Stimulated activated naive CD8-positive, alpha-beta T cell treated with anti-CD3 and anti-CD28 coated beads, Interleukin-15, amount 100 ng/mL, for 72 hours (primary cell): Measurements from ENCODE around the gene FOXC1.
A peak's percentile ranks its signal among the peaks of the same experiment; 100 is the strongest.

Experiments
- ATAC-seq: fragments of 150-1000 bp; cut with Tn5 transposase; 2 replicates; pipeline ENCODE4 v1.10.0; 2021; ENCODE audit warnings: mild to moderate bottlenecking, moderate library complexity
- DNase-seq, 2 donors: peaks; one replicate each; pipeline ENCODE4 v3.0.0; 2021 to 2022
- H3K27ac Mint-ChIP-seq, 2 donors: one replicate each; pipeline ENCODE4 v1.8.0; 2022; ENCODE audit warnings: mild to moderate bottlenecking in 2 of 2, mixed read lengths in 2 of 2, moderate library complexity in 2 of 2
- H3K27me3 Mint-ChIP-seq: one replicate; pipeline ENCODE4 v1.8.0; 2022; ENCODE audit warnings: mixed read lengths
- H3K4me1 Mint-ChIP-seq: one replicate; pipeline ENCODE4 v1.8.0; 2022; ENCODE audit warnings: mild to moderate bottlenecking, mixed read lengths
- H3K4me3 Mint-ChIP-seq, 2 donors: one replicate each; pipeline ENCODE4 v1.8.0; 2022; ENCODE audit warnings: mild to moderate bottlenecking in 2 of 2, mixed read lengths in 2 of 2, moderate library complexity in 1 of 2
- H3K9me3 Mint-ChIP-seq, 2 donors: one replicate each; pipeline ENCODE4 v1.8.0; 2022; ENCODE audit warnings: mixed read lengths in 2 of 2

Gene FOXC1

DNA sequence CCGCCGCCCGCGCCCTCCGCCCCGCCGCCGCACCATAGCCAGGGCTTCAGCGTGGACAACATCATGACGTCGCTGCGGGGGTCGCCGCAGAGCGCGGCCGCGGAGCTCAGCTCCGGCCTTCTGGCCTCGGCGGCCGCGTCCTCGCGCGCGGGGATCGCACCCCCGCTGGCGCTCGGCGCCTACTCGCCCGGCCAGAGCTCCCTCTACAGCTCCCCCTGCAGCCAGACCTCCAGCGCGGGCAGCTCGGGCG is 1.5 kb downstream of the FOXC1 start:
- peaks cover 84% of the 10 kb centered on the region for H3K27me3 Mint-ChIP-seq
- H3K9me3 Mint-ChIP-seq = no peaks in the 10 kb centered on the region
- ATAC-seq = no peak
- DNase-seq = no peak
- no peak overlapping the region for H3K4me3 Mint-ChIP-seq
- peaks cover 40% of the 10 kb centered on the region for H3K4me1 Mint-ChIP-seq
- no peak overlapping the region for H3K27ac Mint-ChIP-seq

DNA sequence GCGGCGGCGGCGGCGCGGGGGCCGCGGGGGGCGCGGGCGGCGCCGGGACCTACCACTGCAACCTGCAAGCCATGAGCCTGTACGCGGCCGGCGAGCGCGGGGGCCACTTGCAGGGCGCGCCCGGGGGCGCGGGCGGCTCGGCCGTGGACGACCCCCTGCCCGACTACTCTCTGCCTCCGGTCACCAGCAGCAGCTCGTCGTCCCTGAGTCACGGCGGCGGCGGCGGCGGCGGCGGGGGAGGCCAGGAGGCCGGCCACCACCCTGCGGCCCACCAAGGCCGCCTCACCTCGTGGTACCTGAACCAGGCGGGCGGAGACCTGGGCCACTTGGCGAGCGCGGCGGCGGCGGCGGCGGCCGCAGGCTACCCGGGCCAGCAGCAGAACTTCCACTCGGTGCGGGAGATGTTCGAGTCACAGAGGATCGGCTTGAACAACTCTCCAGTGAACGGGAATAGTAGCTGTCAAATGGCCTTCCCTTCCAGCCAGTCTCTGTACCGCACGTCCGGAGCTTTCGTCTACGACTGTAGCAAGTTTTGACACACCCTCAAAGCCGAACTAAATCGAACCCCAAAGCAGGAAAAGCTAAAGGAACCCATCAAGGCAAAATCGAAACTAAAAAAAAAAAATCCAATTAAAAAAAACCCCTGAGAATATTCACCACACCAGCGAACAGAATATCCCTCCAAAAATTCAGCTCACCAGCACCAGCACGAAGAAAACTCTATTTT is 2.0 kb downstream of the FOXC1 start:
- Mint-ChIP-seq H3K4me1 (peaks cover 35% of the 10 kb centered on the region), H3K27me3 (peaks cover 84% of the 10 kb centered on the region), H3K27ac (peak overlapping the region in 1 of 2 donors; percentile 78), H3K4me3 (peak overlapping the region; percentile 79 to 82), H3K9me3 (no peaks in the 10 kb centered on the region)
- DNase-seq (no peak), ATAC-seq (no peak)

DNA sequence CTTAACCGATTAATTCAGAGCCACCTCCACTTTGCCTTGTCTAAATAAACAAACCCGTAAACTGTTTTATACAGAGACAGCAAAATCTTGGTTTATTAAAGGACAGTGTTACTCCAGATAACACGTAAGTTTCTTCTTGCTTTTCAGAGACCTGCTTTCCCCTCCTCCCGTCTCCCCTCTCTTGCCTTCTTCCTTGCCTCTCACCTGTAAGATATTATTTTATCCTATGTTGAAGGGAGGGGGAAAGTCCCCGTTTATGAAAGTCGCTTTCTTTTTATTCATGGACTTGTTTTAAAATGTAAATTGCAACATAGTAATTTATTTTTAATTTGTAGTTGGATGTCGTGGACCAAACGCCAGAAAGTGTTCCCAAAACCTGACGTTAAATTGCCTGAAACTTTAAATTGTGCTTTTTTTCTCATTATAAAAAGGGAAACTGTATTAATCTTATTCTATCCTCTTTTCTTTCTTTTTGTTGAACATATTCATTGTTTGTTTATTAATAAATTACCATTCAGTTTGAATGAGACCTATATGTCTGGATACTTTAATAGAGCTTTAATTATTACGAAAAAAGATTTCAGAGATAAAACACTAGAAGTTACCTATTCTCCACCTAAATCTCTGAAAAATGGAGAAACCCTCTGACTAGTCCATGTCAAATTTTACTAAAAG is 2.7 kb downstream of the FOXC1 start:
- H3K4me1 Mint-ChIP-seq = peaks cover 28% of the 10 kb centered on the region
- ATAC-seq = no peak
- H3K27ac Mint-ChIP-seq = peak overlapping the region in 1 of 2 donors; percentile 78
- H3K27me3 Mint-ChIP-seq = peaks cover 84% of the 10 kb centered on the region
- DNase-seq = no peak
- H3K9me3 Mint-ChIP-seq = no peaks in the 10 kb centered on the region
- peak overlapping the region; percentile 79 to 82 for H3K4me3 Mint-ChIP-seq

DNA sequence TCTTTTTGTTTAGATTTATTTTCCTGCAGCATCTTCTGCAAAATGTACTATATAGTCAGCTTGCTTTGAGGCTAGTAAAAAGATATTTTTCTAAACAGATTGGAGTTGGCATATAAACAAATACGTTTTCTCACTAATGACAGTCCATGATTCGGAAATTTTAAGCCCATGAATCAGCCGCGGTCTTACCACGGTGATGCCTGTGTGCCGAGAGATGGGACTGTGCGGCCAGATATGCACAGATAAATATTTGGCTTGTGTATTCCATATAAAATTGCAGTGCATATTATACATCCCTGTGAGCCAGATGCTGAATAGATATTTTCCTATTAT is 3.2 kb downstream of the FOXC1 start:
- DNase-seq (no peak), ATAC-seq (no peak)
- Mint-ChIP-seq H3K27ac (no peak overlapping the region), H3K27me3 (peaks cover 84% of the 10 kb centered on the region), H3K4me1 (peaks cover 23% of the 10 kb centered on the region), H3K9me3 (no peaks in the 10 kb centered on the region), H3K4me3 (no peak overlapping the region)

DNA sequence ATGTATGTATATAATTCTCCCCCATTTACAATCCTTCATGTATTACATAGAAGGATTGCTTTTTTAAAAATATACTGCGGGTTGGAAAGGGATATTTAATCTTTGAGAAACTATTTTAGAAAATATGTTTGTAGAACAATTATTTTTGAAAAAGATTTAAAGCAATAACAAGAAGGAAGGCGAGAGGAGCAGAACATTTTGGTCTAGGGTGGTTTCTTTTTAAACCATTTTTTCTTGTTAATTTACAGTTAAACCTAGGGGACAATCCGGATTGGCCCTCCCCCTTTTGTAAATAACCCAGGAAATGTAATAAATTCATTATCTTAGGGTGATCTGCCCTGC is 3.6 kb downstream of the FOXC1 start:
- DNase-seq = no peak
- Mint-ChIP-seq H3K27me3 (peaks cover 84% of the 10 kb centered on the region), H3K4me1 (peaks cover 20% of the 10 kb centered on the region), H3K4me3 (peak overlapping the region in 1 of 2 donors; percentile 35), H3K9me3 (no peaks in the 10 kb centered on the region), H3K27ac (peak overlapping the region in 1 of 2 donors; percentile 71)
- no peak for ATAC-seq

DNA sequence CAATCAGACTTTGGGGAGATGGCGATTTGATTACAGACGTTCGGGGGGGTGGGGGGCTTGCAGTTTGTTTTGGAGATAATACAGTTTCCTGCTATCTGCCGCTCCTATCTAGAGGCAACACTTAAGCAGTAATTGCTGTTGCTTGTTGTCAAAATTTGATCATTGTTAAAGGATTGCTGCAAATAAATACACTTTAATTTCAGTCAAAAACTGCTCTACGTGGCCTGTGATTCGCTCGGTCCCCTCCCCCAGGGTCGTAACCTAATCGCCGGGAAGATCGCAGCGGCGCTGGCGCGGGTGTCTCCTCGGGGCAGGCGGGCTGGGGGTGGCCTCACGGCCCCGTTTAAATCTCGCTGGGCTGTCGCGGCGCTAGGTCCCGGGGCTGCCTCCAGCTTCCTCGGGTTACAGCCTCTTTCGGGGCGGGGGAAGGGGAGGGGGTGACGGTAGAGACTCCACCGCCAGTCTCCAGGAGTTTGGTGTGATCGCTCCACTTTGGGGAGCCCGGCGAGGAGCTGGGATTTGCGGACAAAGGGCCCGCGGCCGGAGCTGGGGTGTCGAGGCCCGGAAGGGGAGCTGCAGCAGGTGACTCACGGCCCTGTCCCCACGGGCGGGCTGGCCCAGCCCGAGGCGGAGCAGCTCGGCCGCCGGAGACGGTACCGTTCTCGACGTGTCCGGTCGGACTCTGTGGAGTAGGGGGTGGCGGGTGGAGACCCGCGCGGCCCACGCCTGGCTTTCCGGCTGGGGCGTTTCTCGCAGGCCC is 4.2 kb downstream of the FOXC1 start:
- peaks cover 14% of the 10 kb centered on the region for H3K4me1 Mint-ChIP-seq
- peaks cover 84% of the 10 kb centered on the region for H3K27me3 Mint-ChIP-seq
- no peak overlapping the region for H3K27ac Mint-ChIP-seq
- H3K4me3 Mint-ChIP-seq = peak overlapping the region; percentile 12 to 37
- no peaks in the 10 kb centered on the region for H3K9me3 Mint-ChIP-seq
- DNase-seq (no peak), ATAC-seq (no peak)

DNA sequence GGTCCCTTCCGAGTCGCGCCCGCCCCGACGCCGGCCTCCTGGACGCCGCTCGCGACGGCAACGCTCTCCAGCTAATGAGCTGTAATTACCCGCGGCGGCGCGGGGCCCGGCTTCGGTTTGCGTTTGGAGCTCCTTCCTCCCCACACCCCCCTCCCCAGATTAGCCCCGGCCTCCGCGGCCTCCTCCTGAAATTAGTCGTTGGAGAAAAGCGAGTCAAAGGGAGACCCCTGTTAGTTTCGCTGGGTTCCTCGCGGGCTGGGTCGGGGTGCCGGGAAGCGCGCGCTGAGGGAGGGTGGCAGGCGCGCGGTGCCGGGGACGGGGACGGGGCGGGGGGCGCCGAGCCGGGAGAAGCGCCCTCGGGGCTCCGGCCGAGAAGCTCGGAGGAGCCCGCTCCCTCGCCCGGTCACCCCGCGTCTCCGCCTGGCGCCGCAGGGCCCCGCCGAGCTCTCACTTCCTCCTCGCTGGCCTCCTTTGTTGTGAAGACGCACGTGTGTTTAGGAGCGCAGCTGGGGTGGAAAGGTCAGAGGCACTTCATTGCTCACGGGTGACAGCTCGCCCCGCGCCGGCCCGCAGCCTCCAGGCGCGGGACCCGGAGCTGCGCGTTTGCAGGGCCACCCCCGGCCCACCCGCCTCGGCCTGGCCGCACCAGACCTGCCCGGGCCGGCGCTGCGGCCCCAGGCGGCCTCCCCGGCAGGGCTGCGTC is 4.9 kb downstream of the FOXC1 start:
- no peak overlapping the region for H3K27ac Mint-ChIP-seq
- no peak for DNase-seq
- H3K4me3 Mint-ChIP-seq = no peak overlapping the region
- ATAC-seq = no peak
- H3K9me3 Mint-ChIP-seq = no peaks in the 10 kb centered on the region
- peaks cover 88% of the 10 kb centered on the region for H3K27me3 Mint-ChIP-seq
- H3K4me1 Mint-ChIP-seq = peaks cover 21% of the 10 kb centered on the region

DNA sequence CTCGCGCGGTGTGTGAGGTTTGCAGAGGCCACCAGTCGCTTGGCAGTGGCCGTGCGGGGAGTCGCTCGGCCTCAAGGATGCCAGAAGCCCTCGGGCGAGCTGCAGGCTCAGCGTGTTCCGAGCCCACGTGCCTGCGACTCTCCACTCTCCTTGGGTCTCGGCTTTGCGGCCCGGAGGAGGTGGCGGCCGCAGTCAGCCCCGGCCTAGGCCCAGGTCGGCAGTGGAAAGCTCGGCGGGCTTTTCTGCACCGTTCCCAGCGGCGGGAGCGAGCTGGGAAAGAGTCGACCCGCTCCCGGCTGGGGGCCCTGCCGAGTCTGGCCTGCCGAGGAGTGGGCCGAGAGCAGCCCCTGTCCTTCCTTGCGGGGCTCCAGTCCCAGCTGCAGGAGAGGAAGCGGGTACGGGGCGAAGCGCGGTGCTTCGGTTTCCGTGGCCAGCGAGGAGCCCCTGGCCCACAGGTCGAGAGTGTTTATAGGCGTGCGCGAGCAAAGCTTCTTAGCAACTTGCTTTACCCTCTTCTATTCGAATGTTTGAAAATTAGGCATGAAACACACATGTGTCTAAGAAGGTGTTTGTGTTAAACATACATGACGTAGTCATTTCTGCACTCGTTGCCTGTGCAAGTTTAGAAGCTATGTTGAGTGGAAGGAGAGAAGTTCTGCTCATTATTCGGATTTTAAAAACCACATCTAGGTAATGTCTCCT is 5.6 kb downstream of the FOXC1 start:
- ATAC-seq (no peak), DNase-seq (no peak)
- peak overlapping the region in 1 of 2 donors; percentile 13 for H3K4me3 Mint-ChIP-seq
- peak overlapping the region in 1 of 2 donors; percentile 12 for H3K27ac Mint-ChIP-seq
- H3K4me1 Mint-ChIP-seq = peaks cover 27% of the 10 kb centered on the region
- H3K27me3 Mint-ChIP-seq = peaks cover 96% of the 10 kb centered on the region
- H3K9me3 Mint-ChIP-seq = no peaks in the 10 kb centered on the region

DNA sequence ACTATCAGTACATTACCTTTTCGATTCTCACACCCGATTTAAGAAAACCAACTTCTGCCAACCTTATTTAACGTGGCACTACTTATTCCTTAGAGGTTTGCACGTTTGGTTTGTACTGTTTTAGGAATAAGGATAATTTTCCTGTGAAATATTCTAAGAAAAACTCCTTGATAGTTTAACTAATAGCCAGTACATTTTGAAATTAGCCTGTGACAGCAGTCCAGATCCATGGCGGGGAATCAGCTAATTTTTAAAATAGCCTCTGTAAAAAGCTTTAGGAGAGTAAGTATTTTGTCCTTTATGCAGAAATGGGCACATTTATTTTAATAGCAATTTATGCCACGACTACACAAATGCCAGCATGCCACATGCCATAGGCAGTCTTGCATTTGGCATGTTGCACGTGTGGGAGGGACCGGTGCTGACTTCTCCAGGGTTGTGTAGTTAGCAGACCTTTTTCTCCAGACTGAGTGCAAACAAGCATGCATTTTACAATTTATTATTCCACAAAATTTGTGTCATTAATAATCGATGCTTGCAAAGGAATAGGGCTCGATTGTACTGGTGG is 6.2 kb downstream of the FOXC1 start:
- Mint-ChIP-seq H3K27ac (no peak overlapping the region), H3K9me3 (no peaks in the 10 kb centered on the region), H3K4me1 (peaks cover 22% of the 10 kb centered on the region), H3K4me3 (no peak overlapping the region), H3K27me3 (peaks cover 96% of the 10 kb centered on the region)
- DNase-seq (no peak), ATAC-seq (no peak)

DNA sequence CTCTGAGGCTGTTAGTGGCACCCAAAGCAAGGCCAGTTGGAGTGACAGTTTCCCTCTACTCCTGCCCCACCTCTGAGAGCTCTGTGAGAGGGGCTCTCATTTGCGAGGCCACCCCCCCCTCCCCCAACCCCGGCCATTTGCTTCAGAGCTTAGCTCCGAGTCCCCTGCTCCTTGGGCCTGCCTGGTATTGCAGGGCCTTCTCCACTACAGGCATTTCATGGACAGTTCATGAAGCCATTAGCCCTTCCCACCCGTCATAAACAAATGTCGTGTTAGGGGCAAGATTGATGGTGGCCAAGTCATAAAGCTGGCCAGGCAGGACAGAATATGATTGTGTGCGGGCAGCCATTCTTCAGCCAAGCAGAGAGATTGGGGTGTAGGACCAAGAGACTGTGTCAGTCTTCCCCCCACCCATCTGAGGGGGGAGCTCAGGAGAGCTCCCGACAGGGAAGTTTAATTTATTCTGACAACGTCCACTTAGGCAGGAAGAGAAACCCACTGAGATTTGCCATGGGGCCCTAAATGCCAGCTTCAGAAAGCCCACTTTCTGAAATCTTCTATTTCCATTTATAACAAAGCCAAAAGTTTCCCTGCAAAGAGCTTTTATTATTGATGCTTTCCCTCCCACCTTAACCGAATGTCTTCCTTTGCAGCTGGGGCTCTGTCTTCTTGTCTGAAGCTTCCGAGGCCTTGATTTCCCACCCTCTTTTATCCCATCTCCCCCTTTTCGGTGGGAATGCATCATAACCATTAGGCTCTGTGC is 7.2 kb downstream of the FOXC1 start:
- no peak overlapping the region for H3K27ac Mint-ChIP-seq
- peaks cover 21% of the 10 kb centered on the region for H3K4me1 Mint-ChIP-seq
- DNase-seq (no peak), ATAC-seq (no peak)
- H3K4me3 Mint-ChIP-seq = no peak overlapping the region
- H3K27me3 Mint-ChIP-seq = peaks cover 99% of the 10 kb centered on the region
- no peaks in the 10 kb centered on the region for H3K9me3 Mint-ChIP-seq

DNA sequence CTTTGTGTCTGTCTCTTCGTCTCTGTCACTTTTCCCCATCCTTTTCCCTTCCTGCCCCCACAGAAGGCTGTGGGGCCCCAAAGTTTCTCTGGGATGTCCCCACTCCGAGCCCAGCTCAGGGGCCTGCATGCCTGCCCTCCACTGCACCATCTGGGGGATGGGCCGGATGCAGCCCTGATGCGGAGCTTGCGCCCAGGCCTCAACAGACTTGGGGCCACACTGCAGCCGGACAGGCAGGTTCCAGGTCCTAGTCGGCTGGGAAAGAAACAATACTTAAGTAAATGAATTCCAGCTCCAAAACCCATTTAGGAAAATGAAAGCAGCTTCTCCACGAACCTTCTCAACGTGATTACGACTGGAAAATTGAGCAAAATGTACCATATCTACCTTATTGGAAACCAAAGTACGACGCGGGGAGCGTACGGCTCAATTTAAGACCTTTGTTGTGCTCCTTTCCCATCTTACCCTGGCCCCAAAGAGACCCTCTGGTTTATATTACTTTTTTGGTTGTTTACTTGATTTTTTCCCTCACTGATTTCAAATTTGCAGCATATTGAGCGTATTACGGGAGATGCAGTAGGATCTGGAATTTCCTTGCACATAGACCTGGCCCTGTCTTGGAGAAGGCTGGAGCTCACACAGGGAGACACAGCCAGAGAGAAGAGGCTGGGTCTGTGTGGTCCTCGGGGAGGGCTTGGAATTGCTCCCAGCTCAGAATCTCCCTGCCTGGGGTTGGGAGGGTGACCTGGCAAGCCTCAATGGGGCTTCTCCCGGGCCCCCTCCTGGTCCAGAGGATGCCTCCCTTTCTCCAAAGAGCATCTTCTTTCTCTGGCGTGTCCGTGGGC is 8.0 kb downstream of the FOXC1 start:
- Mint-ChIP-seq H3K4me3 (no peak overlapping the region), H3K9me3 (no peaks in the 10 kb centered on the region), H3K27ac (no peak overlapping the region), H3K4me1 (peaks cover 13% of the 10 kb centered on the region), H3K27me3 (peaks cover 99% of the 10 kb centered on the region)
- DNase-seq (no peak), ATAC-seq (no peak)

DNA sequence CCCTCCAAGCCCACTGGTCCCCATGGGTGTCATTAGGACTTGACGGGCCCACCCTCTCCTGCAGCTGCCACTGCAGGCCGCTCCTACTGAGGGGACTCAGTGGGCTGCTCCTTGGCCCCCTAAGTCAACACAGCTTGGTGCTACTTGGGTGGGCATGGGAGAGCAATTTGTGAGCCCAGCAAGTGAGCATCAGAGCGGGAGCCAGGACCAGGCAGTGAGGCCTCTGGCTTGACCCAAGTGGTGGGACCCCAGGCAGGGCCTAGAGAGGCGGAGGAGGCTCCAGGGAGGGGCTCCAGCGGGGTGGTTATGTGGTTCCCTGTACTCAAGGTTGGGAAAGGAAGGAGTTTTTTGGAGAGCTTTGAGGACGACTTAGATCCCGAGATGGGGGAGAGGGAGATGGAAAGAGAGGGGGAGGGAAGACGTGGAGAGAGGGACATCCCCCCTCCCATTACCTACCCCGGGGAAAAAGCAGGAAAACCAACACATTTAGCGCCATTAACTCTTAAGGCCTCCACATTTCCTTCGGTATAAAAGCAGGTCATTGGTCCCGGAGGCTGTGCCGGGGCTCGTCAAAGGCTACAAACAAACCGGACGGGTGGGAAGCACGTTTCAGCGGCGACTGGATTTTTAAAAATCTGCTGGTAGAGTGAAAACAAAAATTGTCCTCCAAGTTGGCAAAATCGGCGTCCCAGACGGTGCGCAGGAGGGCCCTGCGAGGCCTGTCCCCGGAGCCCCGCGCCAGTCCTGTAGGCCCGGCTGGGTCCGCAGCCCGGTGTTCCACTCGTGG is 8.8 kb downstream of the FOXC1 start:
- Mint-ChIP-seq H3K4me1 (peaks cover 13% of the 10 kb centered on the region), H3K4me3 (peak overlapping the region in 1 of 2 donors; percentile 4), H3K27ac (peak overlapping the region in 1 of 2 donors; percentile 73), H3K27me3 (peaks cover 97% of the 10 kb centered on the region), H3K9me3 (no peaks in the 10 kb centered on the region)
- no peak for ATAC-seq
- no peak for DNase-seq

DNA sequence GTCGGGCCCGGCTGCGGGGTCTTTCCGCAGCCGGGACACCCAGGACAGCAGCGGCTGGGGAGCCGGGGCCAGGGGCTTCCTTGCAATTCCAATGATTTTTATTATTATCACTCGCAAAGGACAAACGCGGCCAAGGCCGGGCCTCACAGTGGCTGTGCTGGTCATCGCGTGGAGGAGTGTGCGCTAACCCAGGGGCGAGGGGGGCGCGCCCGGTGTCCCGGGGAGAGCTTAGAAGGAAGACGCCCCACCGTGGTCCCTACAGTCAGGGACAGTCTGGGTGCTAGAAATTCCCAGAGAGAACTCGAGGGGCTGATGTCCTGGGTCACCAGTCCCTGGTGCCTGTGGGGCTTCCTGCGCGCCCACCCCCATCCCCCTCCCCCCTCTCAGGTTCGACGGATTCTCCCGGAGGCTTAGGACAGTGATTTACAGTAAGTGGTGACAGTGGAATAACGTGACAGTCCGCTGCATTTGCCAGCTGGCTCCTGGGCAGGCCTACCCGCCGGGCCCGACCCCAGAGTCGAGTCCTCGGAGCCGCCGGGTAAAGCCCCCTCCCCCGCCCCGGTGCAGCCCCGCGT is 9.5 kb downstream of the FOXC1 start:
- H3K4me3 Mint-ChIP-seq = peak overlapping the region in 1 of 2 donors; percentile 57
- DNase-seq (no peak), ATAC-seq (no peak)
- no peak overlapping the region for H3K27ac Mint-ChIP-seq
- H3K27me3 Mint-ChIP-seq = peaks cover 97% of the 10 kb centered on the region
- H3K4me1 Mint-ChIP-seq = peaks cover 13% of the 10 kb centered on the region
- no peaks in the 10 kb centered on the region for H3K9me3 Mint-ChIP-seq
